ENCODE measurements around the gene DCST1. TPM values are rescaled to one million over a fixed set of nuclear protein-coding genes. Genes with fewer than 3 reads are reported as not detected.

The DCST1 gene
- total and polyA plus RNA-seq, 2 of the 13 experiments (the other 11 are each of a cell fraction or from before 2014, with no cell fraction given), result 0.04 TPM; not detected in 1

DNA sequence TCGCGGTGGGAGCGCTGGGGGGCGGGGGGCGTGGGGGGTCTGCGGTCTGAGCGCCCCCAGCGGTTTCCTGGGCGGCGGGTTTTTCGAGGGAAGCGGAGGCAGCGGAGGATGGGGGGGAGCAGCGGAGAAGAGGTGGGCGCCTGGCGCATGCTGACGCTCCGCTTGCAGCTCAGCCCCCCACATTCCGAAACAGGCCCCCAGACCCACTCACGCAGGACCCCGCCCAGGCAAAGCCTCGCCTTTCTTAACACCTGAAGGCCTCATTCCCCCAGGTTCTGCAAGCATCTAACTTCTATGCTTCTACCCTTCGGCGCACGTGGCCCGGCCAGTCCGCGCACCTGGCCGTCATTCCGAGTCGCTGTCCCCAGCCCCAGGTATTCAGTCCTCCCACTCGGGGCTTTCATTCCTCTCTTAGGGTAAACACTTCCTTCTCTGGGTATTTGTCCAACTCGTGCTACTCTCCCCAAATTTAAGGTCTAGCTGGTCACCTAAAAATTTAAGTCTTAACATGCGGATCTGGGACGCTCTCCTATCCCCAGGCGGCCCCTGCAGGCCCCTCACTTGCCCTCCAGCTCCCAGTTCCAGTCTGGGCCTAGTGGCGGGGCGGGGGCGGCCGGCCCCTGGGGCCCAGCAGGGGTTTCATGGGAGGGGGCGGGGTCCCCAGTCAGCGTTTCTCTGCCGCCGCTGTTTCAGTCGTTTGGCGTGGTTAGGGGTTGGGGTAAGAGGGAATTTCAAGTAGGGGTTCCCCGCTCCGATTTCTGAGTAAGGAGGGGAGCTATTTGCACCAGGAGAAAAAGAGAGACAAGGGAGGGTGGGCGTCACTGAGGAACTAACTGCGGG, 33.8 kb upstream of the DCST1 start (continued):
- TF ChIP-seq, protein P1, sequence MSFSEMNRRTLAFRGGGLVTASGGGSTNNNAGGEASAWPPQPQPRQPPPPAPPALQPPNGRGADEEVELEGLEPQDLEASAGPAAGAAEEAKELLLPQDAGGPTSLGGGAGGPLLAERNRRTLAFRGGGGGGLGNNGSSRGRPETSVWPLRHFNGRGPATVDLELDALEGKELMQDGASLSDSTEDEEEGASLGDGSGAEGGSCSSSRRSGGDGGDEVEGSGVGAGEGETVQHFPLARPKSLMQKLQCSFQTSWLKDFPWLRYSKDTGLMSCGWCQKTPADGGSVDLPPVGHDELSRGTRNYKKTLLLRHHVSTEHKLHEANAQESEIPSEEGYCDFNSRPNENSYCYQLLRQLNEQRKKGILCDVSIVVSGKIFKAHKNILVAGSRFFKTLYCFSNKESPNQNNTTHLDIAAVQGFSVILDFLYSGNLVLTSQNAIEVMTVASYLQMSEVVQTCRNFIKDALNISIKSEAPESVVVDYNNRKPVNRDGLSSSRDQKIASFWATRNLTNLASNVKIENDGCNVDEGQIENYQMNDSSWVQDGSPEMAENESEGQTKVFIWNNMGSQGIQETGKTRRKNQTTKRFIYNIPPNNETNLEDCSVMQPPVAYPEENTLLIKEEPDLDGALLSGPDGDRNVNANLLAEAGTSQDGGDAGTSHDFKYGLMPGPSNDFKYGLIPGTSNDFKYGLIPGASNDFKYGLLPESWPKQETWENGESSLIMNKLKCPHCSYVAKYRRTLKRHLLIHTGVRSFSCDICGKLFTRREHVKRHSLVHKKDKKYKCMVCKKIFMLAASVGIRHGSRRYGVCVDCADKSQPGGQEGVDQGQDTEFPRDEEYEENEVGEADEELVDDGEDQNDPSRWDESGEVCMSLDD (CRISPR knock-in tag; IDR thresholded peaks at IDR 0.05; ENCODE audit: borderline replicate concordance), result no peak; the same call in 1 of the 2 replicates
- no peak for TF ChIP-seq NFYB (CRISPR knock-in tag; IDR thresholded peaks at IDR 0.05)
- no peak for TF ChIP-seq NFE2 (CRISPR knock-in tag; IDR thresholded peaks at IDR 0.05)
- no peak for TF ChIP-seq DMAP1 (CRISPR knock-in tag; IDR thresholded peaks at IDR 0.05)
- TF ChIP-seq ZNF160 (CRISPR knock-in tag; IDR thresholded peaks at IDR 0.05), result no peak
- no peak for TF ChIP-seq PLRG1 (conservative IDR thresholded peaks at IDR 0.05)
- no peak for TF ChIP-seq FOSL1 (CRISPR knock-in tag; IDR thresholded peaks at IDR 0.05; ENCODE audit: borderline replicate concordance)
- TF ChIP-seq ZNF674 (CRISPR knock-in tag; IDR thresholded peaks at IDR 0.05; ENCODE audit: low read depth), result no peak
- no peak for TF ChIP-seq MBD4 (IDR thresholded peaks at IDR 0.05; ENCODE audit: borderline replicate concordance, low read length)
- 0 out of 2 replicates have a peak, but pooled peaks have one; percentile 3 for TF ChIP-seq ETV6 (CRISPR knock-in tag; conservative IDR thresholded peaks at IDR 0.05)
- TF ChIP-seq TCF12 (IDR thresholded peaks at IDR 0.05), result no peak
- no peak for TF ChIP-seq TCF12 (CRISPR knock-in tag; IDR thresholded peaks at IDR 0.05)
- no peak for TF ChIP-seq CHD2 (IDR thresholded peaks at IDR 0.05; ENCODE audit: low read depth, low read length)
- no peak for TF ChIP-seq ZFP37 (CRISPR knock-in tag; IDR thresholded peaks at IDR 0.05; ENCODE audit: borderline replicate concordance)
- no peak for TF ChIP-seq ZNF543 (CRISPR knock-in tag; IDR thresholded peaks at IDR 0.05)
- TF ChIP-seq ATM (IDR thresholded peaks at IDR 0.05; ENCODE audit: borderline replicate concordance), result no peak
- TF ChIP-seq POLR2G (IDR thresholded peaks at IDR 0.05; ENCODE audit: low read depth, low read length), result peak; percentile 54; the same call in 1 of the 2 replicates
- TF ChIP-seq FOXJ3 (CRISPR knock-in tag; IDR thresholded peaks at IDR 0.05; ENCODE audit: borderline replicate concordance), result no peak
- TF ChIP-seq ZNF263 (CRISPR knock-in tag; IDR thresholded peaks at IDR 0.05), result no peak
- TF ChIP-seq CCDC6 (CRISPR knock-in tag; IDR thresholded peaks at IDR 0.05), result peak; percentile 42; the same call in 1 of the 2 replicates
- peak; percentile 70; the same call in 1 of the 2 replicates for TF ChIP-seq KDM5B (CRISPR knock-in tag; IDR thresholded peaks at IDR 0.05; ENCODE audit: borderline replicate concordance)
- TF ChIP-seq, protein P2, sequence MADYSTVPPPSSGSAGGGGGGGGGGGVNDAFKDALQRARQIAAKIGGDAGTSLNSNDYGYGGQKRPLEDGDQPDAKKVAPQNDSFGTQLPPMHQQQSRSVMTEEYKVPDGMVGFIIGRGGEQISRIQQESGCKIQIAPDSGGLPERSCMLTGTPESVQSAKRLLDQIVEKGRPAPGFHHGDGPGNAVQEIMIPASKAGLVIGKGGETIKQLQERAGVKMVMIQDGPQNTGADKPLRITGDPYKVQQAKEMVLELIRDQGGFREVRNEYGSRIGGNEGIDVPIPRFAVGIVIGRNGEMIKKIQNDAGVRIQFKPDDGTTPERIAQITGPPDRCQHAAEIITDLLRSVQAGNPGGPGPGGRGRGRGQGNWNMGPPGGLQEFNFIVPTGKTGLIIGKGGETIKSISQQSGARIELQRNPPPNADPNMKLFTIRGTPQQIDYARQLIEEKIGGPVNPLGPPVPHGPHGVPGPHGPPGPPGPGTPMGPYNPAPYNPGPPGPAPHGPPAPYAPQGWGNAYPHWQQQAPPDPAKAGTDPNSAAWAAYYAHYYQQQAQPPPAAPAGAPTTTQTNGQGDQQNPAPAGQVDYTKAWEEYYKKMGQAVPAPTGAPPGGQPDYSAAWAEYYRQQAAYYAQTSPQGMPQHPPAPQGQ (CRISPR knock-in tag; IDR thresholded peaks at IDR 0.05; ENCODE audit: borderline replicate concordance), result no peak
- TF ChIP-seq EED (CRISPR knock-in tag; IDR thresholded peaks at IDR 0.05), result no peak
- TF ChIP-seq NPAS2 (CRISPR knock-in tag; IDR thresholded peaks at IDR 0.05; ENCODE audit: borderline replicate concordance), result no peak
- no peak for TF ChIP-seq HIC2 (CRISPR knock-in tag; IDR thresholded peaks at IDR 0.05; ENCODE audit: low read depth)
- no peak for TF ChIP-seq KDM3A (CRISPR knock-in tag; IDR thresholded peaks at IDR 0.05; ENCODE audit: low read depth)
